ENCODE results near the gene FAM78A. TPM values are rescaled to one million over a fixed set of nuclear protein-coding genes. Genes with fewer than 3 reads are reported as not detected.

Gene FAM78A, protein sequence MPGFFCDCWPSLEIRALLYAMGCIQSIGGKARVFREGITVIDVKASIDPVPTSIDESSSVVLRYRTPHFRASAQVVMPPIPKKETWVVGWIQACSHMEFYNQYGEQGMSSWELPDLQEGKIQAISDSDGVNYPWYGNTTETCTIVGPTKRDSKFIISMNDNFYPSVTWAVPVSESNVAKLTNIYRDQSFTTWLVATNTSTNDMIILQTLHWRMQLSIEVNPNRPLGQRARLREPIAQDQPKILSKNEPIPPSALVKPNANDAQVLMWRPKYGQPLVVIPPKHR
- total RNA-seq (10 to 100 TPM; 43.6 to 44.4 TPM), polyA plus RNA-seq (27.6 TPM)

DNA sequence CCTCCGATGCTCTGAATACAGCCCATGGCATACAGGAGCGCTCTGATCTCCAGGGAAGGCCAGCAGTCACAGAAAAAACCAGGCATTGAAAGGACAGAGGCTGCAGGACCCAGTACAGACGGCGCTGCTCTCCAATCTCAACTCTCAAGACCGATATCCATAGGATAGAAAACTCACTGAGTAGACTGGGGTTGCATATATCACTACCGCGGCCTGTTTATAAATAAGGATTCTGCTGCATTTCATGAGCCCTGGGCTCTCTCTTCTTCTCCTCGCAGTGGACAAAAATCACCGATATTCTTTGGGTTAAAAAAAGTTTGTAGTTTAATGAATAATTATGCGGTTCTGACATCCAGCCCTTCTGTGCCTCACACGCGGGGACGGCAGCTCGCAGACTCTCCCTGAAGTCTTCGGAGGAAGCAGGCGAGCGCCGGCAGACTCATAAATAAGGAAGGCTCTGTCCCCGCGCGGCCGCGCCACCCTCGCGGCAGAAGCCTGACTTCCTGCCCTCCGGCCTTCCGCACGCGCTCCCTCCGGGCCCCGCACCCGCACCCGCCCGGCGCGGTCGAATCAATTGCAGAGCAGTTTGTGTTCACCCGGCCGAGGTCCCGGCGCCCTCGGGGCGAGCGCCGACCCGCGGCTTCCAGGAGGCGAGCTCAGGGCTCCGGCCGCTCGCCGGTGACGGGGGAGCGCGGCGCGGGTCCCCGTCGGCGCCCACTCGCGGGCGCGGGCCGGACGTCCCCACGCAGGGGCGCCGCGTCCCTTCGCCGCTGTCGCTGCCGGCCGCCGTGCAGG, at the start of gene FAM78A:
TSS of gene FAM78A (minus strand) at position 417 of the 795 bp plus-strand sequence. CDS start at position 86, 331 bp downstream.
- no peaks in the 10 kb centered on the region for H3K9me3 ChIP-seq (ENCODE audit: low read length)
- CTCF ChIA-PET: interaction anchor here (1.6 to 16.5 kb wide), 3 partner anchors 21 to 60 kb away, joined by 4 to 248 read pairs (median 12); no protein-coding TSS in a partner anchor
- H3K36me3 Mint-ChIP-seq: peaks cover 3 to 48% (median 14%) of the 10 kb centered on the region in 3 donors
- DNase-seq: peak in 4 of 5 donors; percentile 28 to 68 (median 49)
- H3K27me3 Mint-ChIP-seq: peaks cover 0 to 2% of the 10 kb centered on the region in 2 donors
- peaks cover 4% of the 10 kb centered on the region for H3K36me3 ChIP-seq (ENCODE audit: insufficient read depth, low read length)
- peaks cover 29% of the 10 kb centered on the region for H3K4me1 ChIP-seq (ENCODE audit: insufficient read depth, low read length)
- POLR2A ChIA-PET: interaction anchor here (0.6 to 13.6 kb wide), 4 partner anchors 12 to 74 kb away, joined by 3 to 300 read pairs (median 6); no protein-coding TSS in a partner anchor
- H3K4me3 Mint-ChIP-seq: peak within 1 kb of the TSS; percentile 90 to 100 (median 96)
- H3K27ac ChIP-seq (ENCODE audit: low read depth, low read length): peak within 1 kb of the TSS; percentile 94
- no peaks in the 10 kb centered on the region for H3K27me3 ChIP-seq (ENCODE audit: insufficient read depth, low read length, poor library complexity, severe bottlenecking)
- peaks cover 27 to 39% (median 34%) of the 10 kb centered on the region in 3 donors for H3K4me1 Mint-ChIP-seq
- H3K4me3 ChIP-seq (ENCODE audit: low read length): peak within 1 kb of the TSS; percentile 82
- H3K27ac Mint-ChIP-seq: peak within 1 kb of the TSS; percentile 79 to 99 (median 96)
- no peaks in the 10 kb centered on the region for H3K9me3 Mint-ChIP-seq

DNA sequence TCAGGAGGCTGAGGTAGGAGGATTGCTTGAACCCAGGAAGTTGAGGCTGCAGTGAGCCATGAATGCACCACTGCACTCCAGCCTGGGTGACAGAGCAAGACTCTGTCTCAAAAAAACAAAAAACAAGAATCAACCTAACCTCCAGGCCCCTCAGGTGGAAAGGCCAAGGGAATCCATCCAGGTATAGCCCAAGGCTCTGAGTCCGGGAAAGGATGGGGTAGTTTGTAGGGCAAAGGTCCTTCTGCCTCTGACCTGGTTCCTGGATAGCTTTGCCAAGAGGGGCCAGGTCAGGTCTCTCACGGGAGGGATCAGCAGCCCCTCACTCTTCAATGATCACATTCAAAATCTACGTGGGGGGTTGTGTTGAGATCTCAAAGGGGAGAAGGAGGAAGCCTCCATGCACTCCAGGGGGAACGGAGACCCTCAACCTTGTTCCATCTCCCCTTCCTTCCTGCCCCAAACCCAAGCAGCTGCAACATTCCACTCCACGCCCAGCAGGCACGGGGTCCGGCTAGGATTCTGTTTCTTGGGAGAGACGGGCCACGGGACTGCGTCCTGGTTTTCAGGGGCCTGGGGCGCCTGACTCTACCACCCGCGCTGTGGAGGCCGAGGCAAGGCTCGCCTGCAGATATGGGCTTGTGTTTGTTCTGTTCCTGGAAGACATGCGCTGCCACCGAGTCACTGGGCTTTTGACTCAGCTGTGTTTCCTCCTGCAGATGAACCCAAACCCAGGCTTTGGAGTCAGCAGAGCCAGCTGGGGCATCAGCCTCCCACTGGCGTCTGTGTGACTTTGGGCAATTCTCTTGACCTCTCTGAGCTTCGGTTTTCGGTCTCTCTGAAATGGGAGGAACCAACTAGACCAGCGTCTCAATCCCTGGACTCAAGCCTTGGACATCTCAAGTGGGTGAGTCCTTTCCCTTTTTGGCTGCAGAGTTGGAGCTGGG, 48.7 kb upstream of the FAM78A start:
- no peak for DNase-seq
- no peaks in the 10 kb centered on the region for H3K27me3 ChIP-seq (ENCODE audit: insufficient read depth, low read length, poor library complexity, severe bottlenecking)
- CTCF ChIA-PET: interaction anchor here (6.2 kb wide), 1 partner anchor 12 kb away, joined by 19 read pairs; no protein-coding TSS in a partner anchor
- no peak overlapping the region for H3K27ac ChIP-seq (ENCODE audit: low read depth, low read length)
- no peaks in the 10 kb centered on the region for H3K36me3 ChIP-seq (ENCODE audit: insufficient read depth, low read length)
- no peaks in the 10 kb centered on the region for H3K36me3 Mint-ChIP-seq
- no peak overlapping the region for H3K27ac Mint-ChIP-seq
- no peaks in the 10 kb centered on the region for H3K4me1 ChIP-seq (ENCODE audit: insufficient read depth, low read length)
- no peaks in the 10 kb centered on the region for H3K4me1 Mint-ChIP-seq
- no peaks in the 10 kb centered on the region for H3K27me3 Mint-ChIP-seq
- no peak overlapping the region for H3K4me3 ChIP-seq (ENCODE audit: low read length)
- POLR2A ChIA-PET: no interaction called here
- no peak overlapping the region for H3K4me3 Mint-ChIP-seq
- no peaks in the 10 kb centered on the region for H3K9me3 ChIP-seq (ENCODE audit: low read length)
- no peaks in the 10 kb centered on the region for H3K9me3 Mint-ChIP-seq

DNA sequence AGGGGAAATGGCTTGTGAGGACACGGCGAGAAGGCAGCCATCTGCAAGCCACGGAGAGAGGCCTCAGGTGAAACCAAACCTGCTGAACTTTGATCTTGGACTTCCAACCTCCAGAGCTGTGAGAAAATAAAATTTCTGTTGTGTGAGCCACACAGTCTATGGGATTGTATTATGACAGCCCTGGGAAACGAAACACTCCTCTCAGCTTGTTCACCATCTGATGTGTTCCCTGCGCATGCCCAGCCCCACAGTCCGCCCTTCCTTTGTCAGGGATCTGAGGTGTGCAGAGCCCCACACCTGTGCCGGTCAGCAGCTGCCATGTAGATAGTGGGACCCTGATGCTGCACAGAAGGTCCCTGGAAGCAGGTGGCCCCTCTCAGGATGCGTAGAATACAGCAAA, 47.3 kb upstream of the FAM78A start:
- H3K9me3 Mint-ChIP-seq: no peaks in the 10 kb centered on the region
- no peak for DNase-seq
- POLR2A ChIA-PET: no interaction called here
- Histone ChIP-seq H3K27ac (ENCODE audit: low read depth, low read length) (no peak overlapping the region), H3K4me1 (ENCODE audit: insufficient read depth, low read length) (no peaks in the 10 kb centered on the region), H3K36me3 (ENCODE audit: insufficient read depth, low read length) (no peaks in the 10 kb centered on the region), H3K9me3 (ENCODE audit: low read length) (no peaks in the 10 kb centered on the region), H3K4me3 (ENCODE audit: low read length) (no peak overlapping the region), H3K27me3 (ENCODE audit: insufficient read depth, low read length, poor library complexity, severe bottlenecking) (no peaks in the 10 kb centered on the region)
- no peaks in the 10 kb centered on the region for H3K36me3 Mint-ChIP-seq
- no peak overlapping the region for H3K27ac Mint-ChIP-seq
- CTCF ChIA-PET: interaction anchor here (6.2 kb wide), 1 partner anchor 13 kb away, joined by 19 read pairs; no protein-coding TSS in a partner anchor
- no peaks in the 10 kb centered on the region for H3K4me1 Mint-ChIP-seq
- H3K4me3 Mint-ChIP-seq: no peak overlapping the region
- H3K27me3 Mint-ChIP-seq: no peaks in the 10 kb centered on the region

DNA sequence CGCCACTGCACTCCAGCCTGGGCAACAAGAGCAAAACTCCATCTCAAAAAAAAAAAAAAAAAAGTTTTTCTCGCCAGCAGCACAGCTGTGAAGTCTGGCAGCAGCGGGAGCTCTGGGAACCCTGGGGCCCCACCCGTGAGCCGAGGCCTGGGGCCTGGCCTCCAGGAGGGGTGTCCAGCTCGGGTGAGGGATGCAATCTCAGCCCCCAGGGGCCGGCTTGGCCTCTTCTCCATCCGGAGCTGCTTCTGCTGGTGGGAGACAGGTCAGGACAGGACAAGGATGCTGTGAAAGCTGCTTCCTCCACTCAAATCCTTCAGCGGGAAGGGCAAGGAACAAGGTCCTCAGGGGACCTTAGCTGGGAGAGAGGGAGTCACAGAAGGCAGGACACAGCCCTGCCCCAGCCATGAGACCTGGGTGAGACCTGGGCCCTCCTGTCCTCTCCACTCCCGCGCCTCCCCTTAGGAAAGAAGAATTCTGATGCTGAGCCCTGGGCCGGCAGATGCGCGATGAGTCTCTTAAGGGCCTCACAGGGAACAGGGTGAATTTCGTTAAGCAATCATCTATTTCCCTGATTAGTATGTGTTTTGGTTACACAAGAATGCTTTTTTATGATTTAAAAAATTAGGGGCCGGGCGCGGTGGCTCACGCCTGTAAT, 43.8 kb upstream of the FAM78A start:
- Histone ChIP-seq H3K27me3 (ENCODE audit: insufficient read depth, low read length, poor library complexity, severe bottlenecking) (no peaks in the 10 kb centered on the region), H3K27ac (ENCODE audit: low read depth, low read length) (no peak overlapping the region), H3K4me3 (ENCODE audit: low read length) (no peak overlapping the region), H3K4me1 (ENCODE audit: insufficient read depth, low read length) (no peaks in the 10 kb centered on the region), H3K9me3 (ENCODE audit: low read length) (no peaks in the 10 kb centered on the region), H3K36me3 (ENCODE audit: insufficient read depth, low read length) (no peaks in the 10 kb centered on the region)
- no peak overlapping the region for H3K27ac Mint-ChIP-seq
- H3K27me3 Mint-ChIP-seq: peaks cover 0 to 2% of the 10 kb centered on the region in 2 donors
- H3K36me3 Mint-ChIP-seq: no peaks in the 10 kb centered on the region
- H3K4me1 Mint-ChIP-seq: no peaks in the 10 kb centered on the region
- ChIA-PET CTCF (interaction anchor here (6.2 kb wide), 1 partner anchor 16 kb away, joined by 19 read pairs; no protein-coding TSS in a partner anchor), POLR2A (no interaction called here)
- DNase-seq: peak in 1 of 5 donors; percentile 14
- H3K4me3 Mint-ChIP-seq: no peak overlapping the region
- H3K9me3 Mint-ChIP-seq: no peaks in the 10 kb centered on the region

DNA sequence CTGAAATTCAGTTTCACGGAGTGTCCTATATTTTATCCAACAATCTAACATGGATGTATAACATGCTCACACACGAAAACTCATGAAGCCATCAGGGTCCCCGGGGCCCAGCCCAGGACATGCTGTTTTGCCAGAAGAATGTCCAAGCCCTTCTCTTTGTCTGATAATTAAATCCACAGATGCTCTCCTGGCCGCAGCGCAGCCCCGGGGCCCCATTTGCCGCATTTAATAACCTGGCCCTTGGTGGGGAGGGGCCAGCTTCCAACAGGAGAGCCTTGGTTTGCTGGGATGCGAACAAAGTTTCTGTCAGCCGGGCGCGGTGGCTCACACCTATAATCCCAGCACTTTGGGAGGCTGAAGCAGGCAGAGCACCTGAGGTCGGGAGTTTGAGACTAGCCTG, 43.2 kb upstream of the FAM78A start:
- H3K27ac ChIP-seq (ENCODE audit: low read depth, low read length): no peak overlapping the region
- no peak for DNase-seq
- H3K36me3 ChIP-seq (ENCODE audit: insufficient read depth, low read length): no peaks in the 10 kb centered on the region
- CTCF ChIA-PET: interaction anchor here (6.2 kb wide), 1 partner anchor 17 kb away, joined by 19 read pairs; no protein-coding TSS in a partner anchor
- no peaks in the 10 kb centered on the region for H3K36me3 Mint-ChIP-seq
- no peaks in the 10 kb centered on the region for H3K4me1 Mint-ChIP-seq
- POLR2A ChIA-PET: no interaction called here
- no peak overlapping the region for H3K27ac Mint-ChIP-seq
- H3K9me3 ChIP-seq (ENCODE audit: low read length): no peaks in the 10 kb centered on the region
- no peak overlapping the region for H3K4me3 ChIP-seq (ENCODE audit: low read length)
- H3K4me1 ChIP-seq (ENCODE audit: insufficient read depth, low read length): no peaks in the 10 kb centered on the region
- peaks cover 0 to 2% of the 10 kb centered on the region in 2 donors for H3K27me3 Mint-ChIP-seq
- H3K9me3 Mint-ChIP-seq: no peaks in the 10 kb centered on the region
- no peaks in the 10 kb centered on the region for H3K27me3 ChIP-seq (ENCODE audit: insufficient read depth, low read length, poor library complexity, severe bottlenecking)
- no peak overlapping the region for H3K4me3 Mint-ChIP-seq

DNA sequence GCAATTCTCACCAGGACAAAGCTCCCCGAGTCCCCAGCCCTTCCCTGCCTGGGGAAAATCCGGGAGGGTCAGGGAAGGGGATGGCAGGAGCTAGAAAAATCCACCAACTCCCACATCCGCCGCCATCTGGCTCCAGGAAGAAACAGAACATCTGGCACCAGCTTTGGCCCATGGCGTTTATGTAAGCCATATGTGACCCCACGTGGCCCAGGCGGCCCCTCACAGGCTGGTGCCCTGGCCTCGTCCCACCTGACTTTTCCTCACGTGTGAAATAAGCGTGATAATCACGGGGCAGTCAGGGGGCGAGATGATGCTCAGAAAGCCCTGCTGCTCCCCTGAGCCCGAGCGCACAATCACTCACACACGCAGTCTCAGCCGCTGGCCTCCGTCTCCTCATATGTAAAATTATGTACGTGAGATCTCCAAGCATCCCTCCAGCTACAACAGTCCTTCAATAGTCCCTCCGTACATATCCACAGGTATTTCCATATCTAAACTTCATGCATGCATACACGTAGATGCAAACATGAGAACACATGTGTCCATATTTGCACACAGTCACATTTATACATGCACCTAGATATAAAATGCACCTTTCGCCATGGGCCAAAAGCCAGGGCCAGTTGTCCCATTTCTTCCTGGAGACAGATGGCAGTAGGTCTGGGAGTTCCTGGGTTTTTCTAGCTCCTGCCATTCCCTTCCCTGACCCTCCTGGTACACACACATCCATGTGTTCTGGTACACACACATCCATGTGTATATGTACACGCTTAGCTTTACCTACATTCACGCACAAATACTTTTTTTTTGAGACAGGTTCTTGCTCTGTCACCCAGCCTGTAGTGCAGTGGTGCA, 42.1 kb upstream of the FAM78A start:
- no peaks in the 10 kb centered on the region for H3K27me3 ChIP-seq (ENCODE audit: insufficient read depth, low read length, poor library complexity, severe bottlenecking)
- H3K36me3 Mint-ChIP-seq: no peaks in the 10 kb centered on the region
- DNase-seq: peak in 1 of 5 donors; percentile 18
- no peak overlapping the region for H3K27ac ChIP-seq (ENCODE audit: low read depth, low read length)
- H3K27ac Mint-ChIP-seq: peak overlapping the region in 1 of 8 donors; percentile 9
- H3K9me3 ChIP-seq (ENCODE audit: low read length): no peaks in the 10 kb centered on the region
- H3K4me3 Mint-ChIP-seq: no peak overlapping the region
- peaks cover 0 to 2% of the 10 kb centered on the region in 2 donors for H3K27me3 Mint-ChIP-seq
- no peaks in the 10 kb centered on the region for H3K36me3 ChIP-seq (ENCODE audit: insufficient read depth, low read length)
- no peak overlapping the region for H3K4me3 ChIP-seq (ENCODE audit: low read length)
- POLR2A ChIA-PET: no interaction called here
- no peaks in the 10 kb centered on the region for H3K4me1 ChIP-seq (ENCODE audit: insufficient read depth, low read length)
- no peaks in the 10 kb centered on the region for H3K4me1 Mint-ChIP-seq
- H3K9me3 Mint-ChIP-seq: no peaks in the 10 kb centered on the region
- CTCF ChIA-PET: interaction anchor here (1.5 kb wide), 1 partner anchor 141 kb away, joined by 4 read pairs; no protein-coding TSS in a partner anchor

All from CD8-positive, alpha-beta memory T cell (primary cell).